22Rv1 (cell line): ENCODE data around the gene DDC.

Source experiments
- H3K27ac ChIP-seq: fragments of 450-650 bp; 2 replicates; pipeline ENCODE4 v1.5.1; 2017
- ZFX ChIP-seq: fragments of 450-650 bp; IDR thresholded peaks from 2 replicates; pipeline ENCODE4 v1.6.1; 2017; ENCODE audit warnings: antibody characterized with exemption, borderline replicate concordance
- TF ChIP-seq, protein P1 (sequence below): fragments of 450-650 bp; IDR thresholded peaks from 2 replicates; pipeline ENCODE4 v1.5.1; 2017; ENCODE audit warnings: mild to moderate bottlenecking

The DDC gene

DNA sequence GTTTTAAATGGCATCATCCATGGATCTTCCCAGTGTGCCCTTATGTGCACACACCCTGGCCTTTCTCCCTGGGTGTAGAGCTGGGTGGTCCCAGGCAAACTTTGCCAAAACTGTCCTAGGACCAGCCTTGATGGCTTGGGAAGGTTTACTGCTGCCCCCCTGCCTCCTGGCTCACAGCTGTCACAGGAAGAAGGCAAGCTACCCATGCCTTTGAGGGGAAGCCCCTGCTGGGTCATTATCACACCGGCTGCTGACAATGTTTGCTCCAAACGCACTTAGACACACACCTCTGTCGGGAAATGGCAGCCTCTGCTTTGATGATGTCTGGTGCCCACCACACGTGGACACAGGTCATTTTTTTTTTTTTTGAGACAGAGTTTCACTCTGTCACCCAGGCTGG is 89.9 kb downstream of the DDC start:
- no peak overlapping the region for H3K27ac ChIP-seq
- TF ChIP-seq, protein P1, sequence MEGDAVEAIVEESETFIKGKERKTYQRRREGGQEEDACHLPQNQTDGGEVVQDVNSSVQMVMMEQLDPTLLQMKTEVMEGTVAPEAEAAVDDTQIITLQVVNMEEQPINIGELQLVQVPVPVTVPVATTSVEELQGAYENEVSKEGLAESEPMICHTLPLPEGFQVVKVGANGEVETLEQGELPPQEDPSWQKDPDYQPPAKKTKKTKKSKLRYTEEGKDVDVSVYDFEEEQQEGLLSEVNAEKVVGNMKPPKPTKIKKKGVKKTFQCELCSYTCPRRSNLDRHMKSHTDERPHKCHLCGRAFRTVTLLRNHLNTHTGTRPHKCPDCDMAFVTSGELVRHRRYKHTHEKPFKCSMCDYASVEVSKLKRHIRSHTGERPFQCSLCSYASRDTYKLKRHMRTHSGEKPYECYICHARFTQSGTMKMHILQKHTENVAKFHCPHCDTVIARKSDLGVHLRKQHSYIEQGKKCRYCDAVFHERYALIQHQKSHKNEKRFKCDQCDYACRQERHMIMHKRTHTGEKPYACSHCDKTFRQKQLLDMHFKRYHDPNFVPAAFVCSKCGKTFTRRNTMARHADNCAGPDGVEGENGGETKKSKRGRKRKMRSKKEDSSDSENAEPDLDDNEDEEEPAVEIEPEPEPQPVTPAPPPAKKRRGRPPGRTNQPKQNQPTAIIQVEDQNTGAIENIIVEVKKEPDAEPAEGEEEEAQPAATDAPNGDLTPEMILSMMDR, result no peak
- no peak for TF ChIP-seq ZFX

DNA sequence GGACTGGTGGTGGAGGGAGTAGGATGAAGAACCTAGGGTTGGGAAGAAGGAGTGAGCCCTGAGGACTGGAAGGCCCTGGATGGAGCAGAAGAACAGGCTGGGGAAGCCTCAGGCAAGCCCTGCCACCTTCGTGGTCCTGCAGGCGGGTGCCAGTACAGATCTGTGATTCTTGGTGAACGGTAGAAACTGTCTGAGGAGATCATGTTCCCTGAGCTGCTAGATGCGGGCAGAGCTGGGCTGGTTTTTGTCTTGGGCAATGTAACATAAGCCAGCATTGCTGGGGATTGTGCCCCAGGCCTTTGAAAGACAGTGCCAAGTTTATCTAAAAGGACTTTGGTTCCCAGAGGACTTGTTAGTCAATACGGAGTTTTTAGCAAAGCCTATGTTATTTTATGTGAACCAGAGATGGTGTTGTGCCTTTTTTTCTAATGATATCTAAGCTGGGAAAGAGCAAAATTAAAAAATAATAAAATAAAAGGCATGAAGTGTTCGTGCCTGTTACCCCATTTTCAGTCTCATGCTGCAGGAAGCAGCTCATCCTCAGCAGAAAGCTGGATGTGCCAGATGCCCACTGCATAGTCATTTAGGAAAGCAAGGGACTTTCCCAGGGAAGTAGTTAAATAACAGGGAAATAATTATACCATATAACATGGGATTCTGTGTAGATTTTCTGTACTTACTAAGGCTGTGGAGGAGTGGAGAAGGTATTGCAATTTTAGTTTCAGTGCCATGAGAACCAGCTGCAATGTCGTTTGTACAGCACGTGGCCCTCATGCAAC is 90.6 kb downstream of the DDC start:
- TF ChIP-seq ZFX, result no peak
- TF ChIP-seq, protein P1, result no peak
- H3K27ac ChIP-seq, result no peak overlapping the region

GRCh38 chr7:50473531-50473930 is 91.7 kb downstream of the DDC start:
- H3K27ac ChIP-seq, result no peak overlapping the region
- no peak for TF ChIP-seq ZFX
- TF ChIP-seq, protein P1, result no peak

DNA sequence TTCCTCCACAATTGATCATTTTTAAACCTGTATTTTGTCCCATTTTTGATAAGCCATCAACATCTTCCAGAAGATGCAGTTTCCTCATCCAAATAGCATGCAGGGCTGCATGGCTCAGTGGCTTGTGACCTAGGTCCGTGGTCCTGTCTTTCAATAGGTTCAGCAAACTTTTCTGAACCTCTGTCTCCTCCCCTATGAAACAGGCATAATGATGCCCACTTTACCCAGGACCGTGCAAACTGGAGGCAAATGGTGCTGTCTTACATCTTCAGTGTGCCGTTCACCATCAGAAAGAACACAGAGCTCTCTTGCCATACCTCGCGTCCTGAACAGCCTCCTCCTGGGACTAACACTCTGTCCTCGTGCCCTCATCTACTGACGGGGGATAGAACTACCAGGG is 92.8 kb downstream of the DDC start:
- TF ChIP-seq, protein P1, result no peak
- TF ChIP-seq ZFX, result no peak
- no peak overlapping the region for H3K27ac ChIP-seq

DNA sequence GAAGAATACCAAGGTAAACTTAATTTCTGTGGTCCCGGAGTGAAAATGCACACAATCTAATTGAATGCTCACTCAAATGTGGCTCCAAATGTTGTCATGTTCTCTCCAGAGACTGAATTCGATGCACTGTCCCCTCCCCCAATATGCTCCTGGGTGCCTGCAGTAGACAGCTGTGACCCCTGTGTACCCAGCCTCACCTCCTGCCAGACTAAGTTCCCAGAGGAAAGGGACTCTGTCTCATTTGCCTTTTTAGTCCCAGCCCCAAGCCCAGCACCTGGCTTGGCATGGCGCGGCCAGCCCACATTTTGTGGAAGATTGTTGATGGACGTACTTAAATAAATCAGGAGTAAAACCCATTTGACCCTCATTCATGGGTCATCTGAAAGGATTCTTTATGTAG is 93.2 kb downstream of the DDC start:
- H3K27ac ChIP-seq, result no peak overlapping the region
- TF ChIP-seq ZFX, result no peak
- TF ChIP-seq, protein P1, result no peak

- H3K27ac ChIP-seq, result no peak overlapping the region
- TF ChIP-seq ZFX, result no peak
Observed at GRCh38 chr7:50470250-50471163, 94.7 kb downstream of the DDC start.

DNA sequence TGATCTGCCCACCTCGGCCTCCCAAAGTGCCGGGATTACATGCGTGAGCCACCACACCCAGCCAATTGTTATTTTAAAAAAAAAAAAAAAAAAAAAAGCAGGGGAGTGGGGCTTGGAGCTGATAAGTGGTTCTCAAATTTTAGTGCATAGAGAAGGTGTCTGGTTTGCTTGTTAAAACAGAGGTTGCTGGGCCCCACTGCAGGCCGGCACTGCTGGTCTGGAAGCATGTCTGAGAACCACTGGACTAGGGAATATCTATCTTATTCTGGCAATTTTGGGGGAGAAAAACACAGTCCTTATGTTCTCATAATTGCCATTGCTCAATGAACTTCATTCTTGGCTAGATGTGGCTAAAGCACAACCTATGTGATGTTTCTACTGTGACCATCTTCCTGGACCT is 96.0 kb downstream of the DDC start:
- no peak overlapping the region for H3K27ac ChIP-seq
- TF ChIP-seq, protein P1, result no peak
